PC-3 (cell line): Measurements from ENCODE around the gene C1orf105. TPM values are rescaled to one million over a fixed set of nuclear protein-coding genes. Genes with fewer than 3 reads are reported as not detected.

Experiments used
- ATAC-seq: fragments of 200-7000 bp; cut with Tn5 transposase; 2 replicates; pipeline ENCODE4 v1.9.1; 2020; ENCODE audit warnings: mild to moderate bottlenecking, moderate library complexity
- BruUV-seq: library from RNA; stranded (reverse); fragments of 400-500 nt; replicated peaks from 2 replicates; lab custom pipeline; 2021; lab: Mats Ljungman, UMichigan
- CTCF ChIA-PET: fragments of 300-600 bp; sonication (Branson Sonifier 250); formaldehyde crosslinking; loops from one replicate; lab custom pipeline; 2022; ENCODE audit warnings: antibody characterized with exemption; lab: Charles Lee
- POLR2A ChIA-PET: fragments of 300-600 bp; sonication (Branson Sonifier 250); formaldehyde crosslinking; loops from one replicate; lab custom pipeline; 2022; ENCODE audit warnings: antibody characterized with exemption; ENCODE audit not compliant: unreplicated experiment; lab: Charles Lee
- DNase-seq: peaks from one replicate; pipeline ENCODE4 v3.0.0-alpha.2; 2015
- H2AFZ ChIP-seq: fragments of 300-600 bp; sonication (generic); 2 replicates; pipeline ENCODE4 v1.6.0; 2016; ENCODE audit warnings: antibody characterized with exemption, low read length
- H3F3A ChIP-seq: fragments of 300-600 bp; sonication (generic); one replicate; pipeline ENCODE4 v1.6.0; 2017; ENCODE audit warnings: antibody characterized with exemption, low read length, control low read depth, mild to moderate bottlenecking; ENCODE audit not compliant: unreplicated experiment
- H3K27ac ChIP-seq: fragments of 300-600 bp; sonication (generic); 2 replicates; pipeline ENCODE4 v1.5.1; 2016; ENCODE audit warnings: mild to moderate bottlenecking, low read length
- H3K27me3 ChIP-seq: fragments of 300-600 bp; sonication (generic); 2 replicates; pipeline ENCODE4 v1.6.1; 2016; ENCODE audit warnings: low read length, mixed read lengths
- H3K36me3 ChIP-seq: fragments of 300-600 bp; sonication (generic); 2 replicates; pipeline ENCODE4 v1.6.1; 2016; ENCODE audit warnings: low read depth, mixed run types, low read length, mixed read lengths
- H3K4me1 ChIP-seq: fragments of 300-600 bp; sonication (generic); 2 replicates; pipeline ENCODE4 v1.5.1; 2016; ENCODE audit warnings: low read length; ENCODE audit not compliant: insufficient read depth
- H3K4me2 ChIP-seq: fragments of 300-600 bp; sonication (generic); 2 replicates; pipeline ENCODE4 v1.6.0; 2016; ENCODE audit warnings: low read length
- H3K4me3 ChIP-seq: fragments of 300-600 bp; sonication (generic); 2 replicates; pipeline ENCODE4 v1.5.1; 2016; ENCODE audit warnings: mild to moderate bottlenecking, low read length, mixed read lengths
- H3K79me2 ChIP-seq: fragments of 300-600 bp; sonication (generic); 2 replicates; pipeline ENCODE4 v1.6.1; 2017; ENCODE audit warnings: low read length, mixed read lengths
- H3K9ac ChIP-seq: fragments of 300-600 bp; sonication (generic); 2 replicates; pipeline ENCODE4 v1.6.0; 2016; ENCODE audit warnings: mild to moderate bottlenecking, low read length
- H3K9me2 ChIP-seq: fragments of 300-600 bp; sonication (generic); replicated peaks from 2 replicates; pipeline ENCODE4 v1.6.1; 2016; ENCODE audit warnings: mixed run types, low read length, mixed read lengths
- H3K9me3 ChIP-seq: fragments of 300-600 bp; sonication (generic); 2 replicates; pipeline ENCODE4 v1.6.1; 2016; ENCODE audit warnings: low read length, mixed read lengths
- H4K20me1 ChIP-seq: fragments of 300-600 bp; sonication (generic); 2 replicates; pipeline ENCODE4 v1.6.1; 2016; ENCODE audit warnings: low read length, mixed read lengths
- CTCF ChIP-seq: fragments of 300-600 bp; sonication (generic); conservative IDR thresholded peaks from 2 replicates; pipeline ENCODE4 v1.5.1; 2017; ENCODE audit warnings: antibody characterized with exemption, low read depth, mild to moderate bottlenecking, low read length
- EZH2 ChIP-seq: fragments of 300-600 bp; sonication (generic); IDR thresholded peaks from one replicate; pipeline ENCODE4 v1.6.1; 2017; ENCODE audit warnings: antibody characterized with exemption, mild to moderate bottlenecking, low read length; ENCODE audit not compliant: unreplicated experiment
- EZH2phosphoT487 ChIP-seq: fragments of 300-600 bp; sonication (generic); IDR thresholded peaks from 2 replicates; pipeline ENCODE4 v1.6.1; 2018; ENCODE audit warnings: mild to moderate bottlenecking, antibody characterized with exemption, low read length, borderline replicate concordance
- intact Hi-C: fragments of 100-400 bp; cut with micrococcal nuclease; formaldehyde crosslinking; loops from 2 replicates; pipeline ENCODE4 v1.9.0; 2023
- total RNA-seq: library from RNA; depleted of rRNA; stranded (reverse); fragments of >200 nt; gene quantifications from 2 replicates; pipeline ENCODE4 v1.2.3, GENCODE V29; 2014

The C1orf105 gene
- total RNA-seq, 1 experiment from 2014 or later, result not detected

- no peak for TF ChIP-seq EZH2phosphoT487
- TF ChIP-seq CTCF, result no peak
- TF ChIP-seq EZH2, result no peak
- POLR2A ChIA-PET, result no interaction called here
Observed at GRCh38 chr1:172483448-172483847, 63.0 kb downstream of the C1orf105 start.

GRCh38 chr1:172484252-172484651 lies 63.8 kb downstream of the C1orf105 start:
- intact Hi-C loops, result no loop called here
- no peaks in the 10 kb centered on the region for H3K9me2 ChIP-seq
- no peaks in the 10 kb centered on the region for H3K27me3 ChIP-seq
- no peak overlapping the region for H3K27ac ChIP-seq
- peak; percentile 98 for DNase-seq
- H3K9ac ChIP-seq, result no peak overlapping the region
- peaks cover 8% of the 10 kb centered on the region for H3F3A ChIP-seq
- peak; percentile 45 for ATAC-seq
- no peaks in the 10 kb centered on the region for H4K20me1 ChIP-seq
- CTCF ChIA-PET, result no interaction called here
- no peaks in the 10 kb centered on the region for H3K9me3 ChIP-seq
- TF ChIP-seq EZH2phosphoT487 (no peak), CTCF (no peak), EZH2 (no peak)
- no TSS peak for BruUV-seq
- H3K79me2 ChIP-seq, result no peaks in the 10 kb centered on the region
- no peak overlapping the region for H2AFZ ChIP-seq
- peak overlapping the region; percentile 6 for H3K4me2 ChIP-seq
- H3K36me3 ChIP-seq, result no peaks in the 10 kb centered on the region
- peaks cover 32% of the 10 kb centered on the region for H3K4me1 ChIP-seq
- H3K4me3 ChIP-seq, result no peak overlapping the region
- POLR2A ChIA-PET, result no interaction called here

More at GRCh38 chr1:172483448-172483847, 63.0 kb downstream of the C1orf105 start:
- Histone ChIP-seq H3K36me3 (no peaks in the 10 kb centered on the region), H3K4me2 (peak overlapping the region; percentile 6), H3K79me2 (no peaks in the 10 kb centered on the region), H3F3A (peaks cover 8% of the 10 kb centered on the region), H3K9me2 (no peaks in the 10 kb centered on the region), H3K4me1 (peaks cover 35% of the 10 kb centered on the region), H3K27ac (0 out of 2 replicates have a peak overlapping the region, but pooled peaks have one; percentile 0), H4K20me1 (no peaks in the 10 kb centered on the region), H2AFZ (no peak overlapping the region), H3K27me3 (no peaks in the 10 kb centered on the region), H3K9me3 (no peaks in the 10 kb centered on the region), H3K9ac (no peak overlapping the region), H3K4me3 (no peak overlapping the region)
- CTCF ChIA-PET, result no interaction called here
- intact Hi-C loops, result loop anchor here (1.0 to 2.0 kb wide), 3 partner anchors 29 to 49 kb away; no protein-coding TSS in a partner anchor
- BruUV-seq, result no TSS peak
- DNase-seq (peak; percentile 79), ATAC-seq (peak; percentile 74)

GRCh38 chr1:172485626-172486025 lies 65.1 kb downstream of the C1orf105 start:
- intact Hi-C loops, result no loop called here
- Histone ChIP-seq H3K27ac (no peak overlapping the region), H3K27me3 (no peaks in the 10 kb centered on the region), H3K9me3 (no peaks in the 10 kb centered on the region), H3K4me2 (no peak overlapping the region), H2AFZ (no peak overlapping the region), H3K79me2 (no peaks in the 10 kb centered on the region), H3K9me2 (no peaks in the 10 kb centered on the region), H3F3A (peaks cover 8% of the 10 kb centered on the region), H3K4me3 (no peak overlapping the region), H3K9ac (no peak overlapping the region), H3K36me3 (no peaks in the 10 kb centered on the region), H4K20me1 (no peaks in the 10 kb centered on the region), H3K4me1 (peaks cover 43% of the 10 kb centered on the region)
- POLR2A ChIA-PET, result no interaction called here
- BruUV-seq, result no TSS peak
- TF ChIP-seq CTCF (no peak), EZH2 (no peak), EZH2phosphoT487 (no peak)
- CTCF ChIA-PET, result no interaction called here
- DNase-seq, result no peak
- no peak for ATAC-seq
